ENCODE data around the gene TRAPPC4. TPM values are rescaled to one million over a fixed set of nuclear protein-coding genes. Genes with fewer than 3 reads are reported as not detected.

Gene TRAPPC4
- total and polyA plus RNA-seq, 2 of the 8 experiments (the other 6 are each of a cell fraction or from before 2014, with no cell fraction given) = 94.3 to 223 TPM

GRCh38 chr11:118984825-118985224, 33.7 kb upstream of the TRAPPC4 start (continued):
- TF ChIP-seq BACH1 (IDR thresholded peaks at IDR 0.05; ENCODE audit: low read length) (no peak), ZNF274 (IDR thresholded peaks at IDR 0.05; ENCODE audit: borderline replicate concordance, extremely low read depth, low read length) (no peak)
